Measurements from ENCODE around the gene HSBP1. TPM values are rescaled to one million over a fixed set of nuclear protein-coding genes. Genes with fewer than 3 reads are reported as not detected.
A peak's percentile ranks its signal among the peaks of the same experiment; 100 is the strongest.

The HSBP1 gene
- total and polyA plus RNA-seq, 2 donors from 2014 or later = 110 to 192 TPM

DNA sequence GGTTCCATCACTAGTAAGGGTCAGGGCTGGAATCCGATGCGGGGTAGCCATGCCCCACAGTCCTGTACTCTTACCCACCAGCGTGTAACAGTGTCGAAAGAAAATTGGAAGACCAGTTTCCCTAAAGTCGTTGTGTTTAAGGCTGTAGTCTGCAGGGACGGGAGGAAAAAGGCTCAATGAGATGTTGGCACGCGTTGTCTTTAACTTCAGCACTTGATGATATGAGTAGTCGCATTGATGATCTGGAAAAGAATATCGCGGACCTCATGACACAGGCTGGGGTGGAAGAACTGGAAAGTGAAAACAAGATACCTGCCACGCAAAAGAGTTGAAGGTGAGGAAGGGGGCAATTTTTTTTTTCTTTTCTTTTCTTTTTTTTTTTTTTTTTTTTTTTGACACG is 1.3 kb downstream of the HSBP1 start:
- peaks cover 2 to 14% (median 2%) of the 10 kb centered on the region in 3 donors for H3K36me3 ChIP-seq (ENCODE audit: control insufficient read depth in 2 of 3, insufficient read depth in 3 of 3, low read length in 3 of 3)
- TF ChIP-seq, protein P1, sequence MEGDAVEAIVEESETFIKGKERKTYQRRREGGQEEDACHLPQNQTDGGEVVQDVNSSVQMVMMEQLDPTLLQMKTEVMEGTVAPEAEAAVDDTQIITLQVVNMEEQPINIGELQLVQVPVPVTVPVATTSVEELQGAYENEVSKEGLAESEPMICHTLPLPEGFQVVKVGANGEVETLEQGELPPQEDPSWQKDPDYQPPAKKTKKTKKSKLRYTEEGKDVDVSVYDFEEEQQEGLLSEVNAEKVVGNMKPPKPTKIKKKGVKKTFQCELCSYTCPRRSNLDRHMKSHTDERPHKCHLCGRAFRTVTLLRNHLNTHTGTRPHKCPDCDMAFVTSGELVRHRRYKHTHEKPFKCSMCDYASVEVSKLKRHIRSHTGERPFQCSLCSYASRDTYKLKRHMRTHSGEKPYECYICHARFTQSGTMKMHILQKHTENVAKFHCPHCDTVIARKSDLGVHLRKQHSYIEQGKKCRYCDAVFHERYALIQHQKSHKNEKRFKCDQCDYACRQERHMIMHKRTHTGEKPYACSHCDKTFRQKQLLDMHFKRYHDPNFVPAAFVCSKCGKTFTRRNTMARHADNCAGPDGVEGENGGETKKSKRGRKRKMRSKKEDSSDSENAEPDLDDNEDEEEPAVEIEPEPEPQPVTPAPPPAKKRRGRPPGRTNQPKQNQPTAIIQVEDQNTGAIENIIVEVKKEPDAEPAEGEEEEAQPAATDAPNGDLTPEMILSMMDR (IDR thresholded peaks at IDR 0.05; ENCODE audit: borderline replicate concordance, extremely low read depth, insufficient read depth) = no peak
- FAIRE-seq (no peak), DNase-seq (no peak)
- peak overlapping the region; percentile 68 to 90 (median 77) for H3K9ac ChIP-seq (ENCODE audit: low read length in 3 of 3)
- H3K4me1 ChIP-seq (ENCODE audit: control insufficient read depth in 2 of 3, insufficient read depth in 2 of 3, low read depth in 1 of 3, low read length in 3 of 3) = peaks cover 0 to 9% (median 5%) of the 10 kb centered on the region in 3 donors
- H3K27me3 ChIP-seq (ENCODE audit: control insufficient read depth, insufficient read depth, low read length) = no peaks in the 10 kb centered on the region
- peak overlapping the region; percentile 84 to 92 (median 86) for H3K4me3 ChIP-seq (ENCODE audit: low read length in 3 of 3)
- H3K27ac ChIP-seq (ENCODE audit: low read depth in 2 of 2, low read length in 2 of 2) = no peak overlapping the region
- intact Hi-C loops (cut with DNase I) = no loop called here
- no peaks in the 10 kb centered on the region for H3K9me3 ChIP-seq (ENCODE audit: control insufficient read depth in 2 of 3, insufficient read depth in 1 of 3, low read length in 3 of 3)

DNA sequence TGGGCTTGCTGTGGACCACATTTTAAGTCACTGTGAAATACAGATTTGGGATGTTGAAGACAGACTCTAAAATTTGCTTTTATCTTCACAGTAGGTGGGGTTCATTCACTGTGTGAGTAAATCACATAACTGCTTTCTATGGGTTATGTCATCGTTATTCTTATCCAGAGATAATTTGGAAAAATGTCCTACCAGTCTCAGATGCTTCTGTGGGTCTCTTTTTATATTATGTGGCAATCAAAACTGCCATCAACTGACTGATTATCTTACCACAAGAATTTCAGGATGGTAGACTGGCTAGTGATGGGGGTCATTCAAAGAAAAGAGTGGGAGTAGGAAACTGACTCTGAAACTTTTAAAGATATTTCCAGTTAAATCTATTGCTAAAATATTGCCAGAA is 3.1 kb downstream of the HSBP1 start:
- FAIRE-seq (no peak), DNase-seq (no peak)
- Histone ChIP-seq H3K27ac (ENCODE audit: low read depth in 2 of 2, low read length in 2 of 2) (no peak overlapping the region), H3K4me3 (ENCODE audit: low read length in 3 of 3) (no peak overlapping the region), H3K9ac (ENCODE audit: low read length in 3 of 3) (no peak overlapping the region), H3K27me3 (ENCODE audit: control insufficient read depth, insufficient read depth, low read length) (no peaks in the 10 kb centered on the region), H3K36me3 (ENCODE audit: control insufficient read depth in 2 of 3, insufficient read depth in 3 of 3, low read length in 3 of 3) (peaks cover 2 to 14% (median 2%) of the 10 kb centered on the region in 3 donors), H3K9me3 (ENCODE audit: control insufficient read depth in 2 of 3, insufficient read depth in 1 of 3, low read length in 3 of 3) (no peaks in the 10 kb centered on the region), H3K4me1 (ENCODE audit: control insufficient read depth in 2 of 3, insufficient read depth in 2 of 3, low read depth in 1 of 3, low read length in 3 of 3) (peaks cover 0 to 12% (median 9%) of the 10 kb centered on the region in 3 donors)
- intact Hi-C loops (cut with DNase I) = loop anchor here (5.0 kb wide), 1 partner anchor 124 kb away; no protein-coding TSS in a partner anchor
- TF ChIP-seq, protein P1 (IDR thresholded peaks at IDR 0.05; ENCODE audit: borderline replicate concordance, extremely low read depth, insufficient read depth) = no peak

DNA sequence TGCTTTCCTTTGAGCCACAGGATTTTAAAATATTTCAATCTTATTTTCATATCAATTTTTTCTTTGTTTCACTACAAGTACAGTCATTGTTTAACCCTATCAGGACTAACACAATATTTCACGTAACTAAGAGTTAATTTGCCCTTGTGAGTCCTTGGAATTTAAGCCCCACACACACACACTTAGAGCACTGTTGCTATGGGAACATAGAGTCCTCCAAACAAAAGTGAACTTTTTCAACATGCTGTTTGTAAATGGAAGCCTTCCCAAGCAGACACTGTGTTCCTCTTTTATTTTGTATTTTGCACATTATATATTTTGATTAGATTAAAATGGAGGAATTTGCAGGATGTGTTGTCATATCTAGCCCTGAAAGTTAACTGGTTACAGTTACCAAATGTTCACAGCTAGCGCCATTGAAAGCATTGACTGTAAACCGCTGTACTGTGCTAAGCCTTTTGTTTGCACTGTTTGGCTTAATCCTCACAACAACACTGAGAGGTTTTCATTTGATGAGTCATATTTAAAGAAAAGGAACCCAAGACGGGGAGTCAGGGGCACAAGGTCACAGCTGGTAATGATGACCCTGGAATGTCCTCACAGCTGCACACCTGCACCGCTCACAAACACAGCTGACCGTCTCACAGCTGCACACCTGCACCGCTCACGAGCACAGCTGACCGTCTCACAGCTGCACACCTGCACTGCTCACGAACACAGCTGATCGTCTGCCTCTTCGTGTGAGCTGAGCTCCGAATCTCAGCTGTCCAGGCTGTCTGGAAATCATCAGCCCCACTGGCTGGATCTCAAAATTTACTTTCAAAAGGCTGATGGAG is 6.3 kb downstream of the HSBP1 start:
- Histone ChIP-seq H3K9me3 (ENCODE audit: control insufficient read depth in 2 of 3, insufficient read depth in 1 of 3, low read length in 3 of 3) (no peaks in the 10 kb centered on the region), H3K4me1 (ENCODE audit: control insufficient read depth in 2 of 3, insufficient read depth in 2 of 3, low read depth in 1 of 3, low read length in 3 of 3) (peaks cover 0 to 9% (median 5%) of the 10 kb centered on the region in 3 donors), H3K27me3 (ENCODE audit: control insufficient read depth, insufficient read depth, low read length) (no peaks in the 10 kb centered on the region), H3K4me3 (ENCODE audit: low read length in 3 of 3) (no peak overlapping the region), H3K27ac (ENCODE audit: low read depth in 2 of 2, low read length in 2 of 2) (no peak overlapping the region), H3K36me3 (ENCODE audit: control insufficient read depth in 2 of 3, insufficient read depth in 3 of 3, low read length in 3 of 3) (peaks cover 0 to 14% (median 2%) of the 10 kb centered on the region in 3 donors), H3K9ac (ENCODE audit: low read length in 3 of 3) (no peak overlapping the region)
- DNase-seq = peak in 3 of 5 donors; percentile 31 to 79 (median 78)
- TF ChIP-seq, protein P1 (IDR thresholded peaks at IDR 0.05; ENCODE audit: borderline replicate concordance, extremely low read depth, insufficient read depth) = no peak
- intact Hi-C loops (cut with DNase I) = loop anchor here (5.0 kb wide), 1 partner anchor 127 kb away; no protein-coding TSS in a partner anchor
- no peak for FAIRE-seq
